Mesenchymal stem cell (in vitro differentiated cells and primary cell): ENCODE measurements around the gene SARDH. TPM values are rescaled to one million over a fixed set of nuclear protein-coding genes. Genes with fewer than 3 reads are reported as not detected.

Experiments used
- DNase-seq: peaks from one replicate; pipeline ENCODE4 v3.0.0-alpha.2; 2013
- H2AFZ ChIP-seq: one replicate; pipeline ENCODE4 v1.6.1; 2013; ENCODE audit warnings: low read depth, mild to moderate bottlenecking, control low read depth, inconsistent platforms, low read length, moderate library complexity
- H2AK5ac ChIP-seq: 2 replicates; pipeline ENCODE4 v1.6.1; 2013; ENCODE audit warnings: low read length, moderate library complexity, mild to moderate bottlenecking, inconsistent platforms; ENCODE audit not compliant: severe bottlenecking
- H2BK120ac ChIP-seq: one replicate; pipeline ENCODE4 v1.6.1; 2013; ENCODE audit warnings: low read depth, mild to moderate bottlenecking, inconsistent platforms, low read length, moderate library complexity
- H2BK12ac ChIP-seq, 2 experiments: one replicate each; pipeline ENCODE4 v1.6.1; 2013; ENCODE audit warnings: inconsistent platforms in 2 of 2, low read length in 2 of 2, mild to moderate bottlenecking in 2 of 2, moderate library complexity in 2 of 2, control low read depth in 1 of 2
- H2BK15ac ChIP-seq: one replicate; pipeline ENCODE4 v1.6.1; 2013; ENCODE audit warnings: mild to moderate bottlenecking, low read depth, inconsistent platforms; ENCODE audit not compliant: poor library complexity, severe bottlenecking
- H2BK5ac ChIP-seq: 2 replicates; pipeline ENCODE4 v1.6.1; 2013; ENCODE audit warnings: low read depth, mild to moderate bottlenecking, low read length, control low read depth, inconsistent platforms; ENCODE audit not compliant: poor library complexity, severe bottlenecking
- H3K14ac ChIP-seq, 2 experiments: one replicate each; pipeline ENCODE4 v1.6.1; 2013; ENCODE audit warnings: inconsistent platforms in 2 of 2, low read length in 2 of 2, control low read depth in 1 of 2, mild to moderate bottlenecking in 1 of 2, moderate library complexity in 1 of 2
- H3K18ac ChIP-seq, 2 experiments: one replicate each; pipeline ENCODE4 v1.6.1; 2013; ENCODE audit warnings: inconsistent platforms in 2 of 2, low read length in 2 of 2, control low read depth in 1 of 2, low read depth in 1 of 2, mild to moderate bottlenecking in 1 of 2
- H3K23ac ChIP-seq, 2 experiments: one replicate each; pipeline ENCODE4 v1.6.1; 2013; ENCODE audit warnings: inconsistent platforms in 2 of 2, low read length in 2 of 2, mild to moderate bottlenecking in 2 of 2, moderate library complexity in 2 of 2, control low read depth in 1 of 2
- H3K27ac ChIP-seq: 2 replicates; pipeline ENCODE4 v1.5.1; 2013; ENCODE audit warnings: mild to moderate bottlenecking, moderate library complexity, low read length, control low read depth, inconsistent platforms; ENCODE audit not compliant: poor library complexity, severe bottlenecking
- H3K27me3 ChIP-seq, 2 experiments: 2 replicates each; pipeline versions ENCODE4 v1.6.1 to v1.7.0; 2013; ENCODE audit warnings: low read length in 2 of 2, mild to moderate bottlenecking in 2 of 2, moderate library complexity in 2 of 2, control low read depth in 1 of 2, inconsistent platforms in 1 of 2; ENCODE audit not compliant: control insufficient read depth in 1 of 2, insufficient read depth in 1 of 2
- H3K36me3 ChIP-seq, 2 experiments: 2 replicates each; pipeline versions ENCODE4 v1.6.1 to v1.7.0; 2013; ENCODE audit warnings: low read length in 2 of 2, control low read depth in 1 of 2, inconsistent platforms in 1 of 2, low read depth in 1 of 2, mild to moderate bottlenecking in 1 of 2; ENCODE audit not compliant: insufficient read depth in 2 of 2, control insufficient read depth in 1 of 2
- H3K4ac ChIP-seq, 2 experiments: one replicate each; pipeline ENCODE4 v1.6.1; 2013; ENCODE audit warnings: inconsistent platforms in 2 of 2, low read length in 2 of 2, mild to moderate bottlenecking in 2 of 2, moderate library complexity in 2 of 2, control low read depth in 1 of 2, low read depth in 1 of 2
- H3K4me1 ChIP-seq: 2 replicates; pipeline ENCODE4 v1.6.1; 2013; ENCODE audit warnings: low read depth, low read length, control low read depth; ENCODE audit not compliant: control insufficient read depth, insufficient read depth
- H3K4me2 ChIP-seq: 2 replicates; pipeline ENCODE4 v1.6.1; 2013; ENCODE audit warnings: low read length, mild to moderate bottlenecking, inconsistent platforms; ENCODE audit not compliant: poor library complexity, severe bottlenecking
- H3K4me3 ChIP-seq, 2 experiments: 2 replicates each; pipeline versions ENCODE4 v1.5.1 to v1.7.0; 2013; ENCODE audit warnings: low read length in 2 of 2, mild to moderate bottlenecking in 2 of 2, control low read depth in 1 of 2, low read depth in 1 of 2; ENCODE audit not compliant: insufficient read depth in 1 of 2
- H3K79me1 ChIP-seq: replicated peaks from 2 replicates; pipeline ENCODE4 v1.6.1; 2013; ENCODE audit warnings: mild to moderate bottlenecking, control low read depth, low read length, inconsistent platforms; ENCODE audit not compliant: poor library complexity, severe bottlenecking
- H3K9ac ChIP-seq: 2 replicates; pipeline ENCODE4 v1.7.0; 2013; ENCODE audit warnings: mild to moderate bottlenecking, low read length, moderate library complexity
- H3K9me3 ChIP-seq: 2 replicates; pipeline ENCODE4 v1.7.0; 2013; ENCODE audit warnings: mild to moderate bottlenecking, low read length; ENCODE audit not compliant: control insufficient read depth
- H4K8ac ChIP-seq: one replicate; pipeline ENCODE4 v1.6.1; 2013; ENCODE audit warnings: inconsistent platforms, mild to moderate bottlenecking, low read length, moderate library complexity
- H4K91ac ChIP-seq: one replicate; pipeline ENCODE4 v1.6.1; 2013; ENCODE audit warnings: mild to moderate bottlenecking, low read length, inconsistent platforms
- WGBS: methylation state at CpG from one replicate; pipeline ENCODE4 v1.1.7; 2013; ENCODE audit warnings: mixed read lengths; 5-methylcytosine and 5-hydroxymethylcytosine counted together
- polyA plus RNA-seq, 2 experiments: library from polyadenylated mRNA; stranded (reverse); fragments of 200-250 nt; gene quantifications; one replicate each; pipeline ENCODE4 v1.2.3, GENCODE V29; 2013

SARDH gene, protein sequence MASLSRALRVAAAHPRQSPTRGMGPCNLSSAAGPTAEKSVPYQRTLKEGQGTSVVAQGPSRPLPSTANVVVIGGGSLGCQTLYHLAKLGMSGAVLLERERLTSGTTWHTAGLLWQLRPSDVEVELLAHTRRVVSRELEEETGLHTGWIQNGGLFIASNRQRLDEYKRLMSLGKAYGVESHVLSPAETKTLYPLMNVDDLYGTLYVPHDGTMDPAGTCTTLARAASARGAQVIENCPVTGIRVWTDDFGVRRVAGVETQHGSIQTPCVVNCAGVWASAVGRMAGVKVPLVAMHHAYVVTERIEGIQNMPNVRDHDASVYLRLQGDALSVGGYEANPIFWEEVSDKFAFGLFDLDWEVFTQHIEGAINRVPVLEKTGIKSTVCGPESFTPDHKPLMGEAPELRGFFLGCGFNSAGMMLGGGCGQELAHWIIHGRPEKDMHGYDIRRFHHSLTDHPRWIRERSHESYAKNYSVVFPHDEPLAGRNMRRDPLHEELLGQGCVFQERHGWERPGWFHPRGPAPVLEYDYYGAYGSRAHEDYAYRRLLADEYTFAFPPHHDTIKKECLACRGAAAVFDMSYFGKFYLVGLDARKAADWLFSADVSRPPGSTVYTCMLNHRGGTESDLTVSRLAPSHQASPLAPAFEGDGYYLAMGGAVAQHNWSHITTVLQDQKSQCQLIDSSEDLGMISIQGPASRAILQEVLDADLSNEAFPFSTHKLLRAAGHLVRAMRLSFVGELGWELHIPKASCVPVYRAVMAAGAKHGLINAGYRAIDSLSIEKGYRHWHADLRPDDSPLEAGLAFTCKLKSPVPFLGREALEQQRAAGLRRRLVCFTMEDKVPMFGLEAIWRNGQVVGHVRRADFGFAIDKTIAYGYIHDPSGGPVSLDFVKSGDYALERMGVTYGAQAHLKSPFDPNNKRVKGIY
- polyA plus RNA-seq (2013, experiment 1 of 2), result 6.4 TPM
- polyA plus RNA-seq (2013, experiment 2 of 2), result 6.1 TPM

DNA sequence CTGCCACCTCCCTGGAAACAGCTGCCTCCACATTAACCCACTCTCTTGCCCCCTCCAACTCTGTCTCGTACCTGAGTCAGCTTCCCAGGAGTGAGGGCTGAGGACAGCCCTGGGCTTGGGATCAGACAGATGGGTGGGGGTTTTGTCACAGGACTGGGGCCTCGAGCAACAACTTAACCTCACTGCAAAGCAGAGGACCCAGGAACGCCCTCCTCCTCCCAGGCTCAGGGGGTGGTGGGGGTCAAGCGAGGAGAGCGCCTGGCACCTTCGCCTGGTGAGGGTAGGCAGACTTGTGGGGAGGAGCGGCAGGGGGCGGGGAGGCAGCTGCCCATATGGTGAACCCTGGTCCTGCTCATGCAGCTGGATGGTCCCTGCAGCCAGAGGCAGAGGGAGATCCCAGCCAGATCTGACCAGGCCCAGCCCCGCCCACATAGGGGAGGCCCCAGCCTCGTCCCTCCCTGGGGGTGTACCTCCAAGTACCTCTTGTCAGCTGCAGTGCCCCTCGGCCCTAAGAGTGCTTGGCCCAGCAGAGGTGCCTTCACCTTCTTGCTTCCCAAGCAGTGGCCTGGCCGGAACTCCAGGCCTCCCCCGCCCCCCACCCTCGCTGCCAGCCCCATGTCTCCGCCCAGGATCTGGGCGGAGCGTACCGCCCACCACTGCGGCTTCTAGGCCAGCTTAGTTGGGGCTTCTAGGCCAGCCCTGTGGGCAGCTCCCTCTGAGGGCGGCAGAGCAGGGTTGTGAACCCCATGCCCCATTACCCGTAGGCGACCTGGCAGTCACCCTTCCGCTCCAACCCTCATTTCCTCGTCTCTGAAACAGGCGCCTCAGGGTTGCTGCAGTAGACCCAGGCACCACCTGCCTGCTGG is at the start of gene SARDH:
SARDH (minus strand) TSS at position 579 of the 866 bp plus-strand sequence. CDS start 4,179 bp downstream, outside the sequence.
- H2BK120ac ChIP-seq, result peak within 1 kb of the TSS; percentile 55
- no peak within 1 kb of the TSS for H3K9ac ChIP-seq
- peak within 1 kb of the TSS; percentile 18 to 83 for H2BK12ac ChIP-seq
- peak within 1 kb of the TSS; percentile 90 for H2AFZ ChIP-seq
- peak within 1 kb of the TSS; percentile 87 for H4K91ac ChIP-seq
- peak within 1 kb of the TSS in 1 of 2 experiments; percentile 83 for H3K14ac ChIP-seq
- DNase-seq, result peak; percentile 79
- WGBS, result 23% methylated on average over 24 of the region's 25 CpGs
- peak within 1 kb of the TSS; percentile 84 to 96 for H3K18ac ChIP-seq
- H4K8ac ChIP-seq, result peak within 1 kb of the TSS; percentile 88
- H3K36me3 ChIP-seq, result no peaks in the 10 kb centered on the region
- no peak within 1 kb of the TSS for H3K23ac ChIP-seq
- H2BK15ac ChIP-seq, result peak within 1 kb of the TSS; percentile 30
- peak within 1 kb of the TSS; percentile 75 to 82 for H3K4ac ChIP-seq
- peaks cover 15% of the 10 kb centered on the region for H3K4me1 ChIP-seq
- no peak within 1 kb of the TSS for H2BK5ac ChIP-seq
- H3K4me3 ChIP-seq, result peak within 1 kb of the TSS; percentile 39 to 64
- no peaks in the 10 kb centered on the region for H3K9me3 ChIP-seq
- peak within 1 kb of the TSS; percentile 53 for H3K4me2 ChIP-seq
- H2AK5ac ChIP-seq, result no peak within 1 kb of the TSS
- peaks cover 17 to 48% of the 10 kb centered on the region in 2 experiments for H3K27me3 ChIP-seq
- H3K27ac ChIP-seq, result no peak within 1 kb of the TSS
- no peaks in the 10 kb centered on the region for H3K79me1 ChIP-seq

- Histone ChIP-seq H2BK5ac (no peak overlapping the region), H3K27ac (no peak overlapping the region), H3K9me3 (no peaks in the 10 kb centered on the region), H3K18ac (no peak overlapping the region), H2AFZ (no peak overlapping the region), H3K79me1 (peaks cover 38% of the 10 kb centered on the region), H2BK15ac (no peak overlapping the region), H3K23ac (no peak overlapping the region), H4K91ac (no peak overlapping the region), H3K4ac (no peak overlapping the region), H3K4me3 (no peak overlapping the region), H3K27me3 (no peaks in the 10 kb centered on the region), H3K9ac (no peak overlapping the region), H3K36me3 (peaks cover 44 to 97% of the 10 kb centered on the region in 2 experiments), H2AK5ac (no peak overlapping the region), H3K4me1 (peaks cover 18% of the 10 kb centered on the region), H3K4me2 (no peak overlapping the region), H2BK12ac (no peak overlapping the region), H4K8ac (no peak overlapping the region), H3K14ac (no peak overlapping the region), H2BK120ac (no peak overlapping the region)
- DNase-seq, result peak; percentile 7
- WGBS, result 81% methylated on average over 5 of the region's 5 CpGs
Observed at GRCh38 chr9:133787754-133788025, 49.5 kb upstream of the SARDH start.

DNA sequence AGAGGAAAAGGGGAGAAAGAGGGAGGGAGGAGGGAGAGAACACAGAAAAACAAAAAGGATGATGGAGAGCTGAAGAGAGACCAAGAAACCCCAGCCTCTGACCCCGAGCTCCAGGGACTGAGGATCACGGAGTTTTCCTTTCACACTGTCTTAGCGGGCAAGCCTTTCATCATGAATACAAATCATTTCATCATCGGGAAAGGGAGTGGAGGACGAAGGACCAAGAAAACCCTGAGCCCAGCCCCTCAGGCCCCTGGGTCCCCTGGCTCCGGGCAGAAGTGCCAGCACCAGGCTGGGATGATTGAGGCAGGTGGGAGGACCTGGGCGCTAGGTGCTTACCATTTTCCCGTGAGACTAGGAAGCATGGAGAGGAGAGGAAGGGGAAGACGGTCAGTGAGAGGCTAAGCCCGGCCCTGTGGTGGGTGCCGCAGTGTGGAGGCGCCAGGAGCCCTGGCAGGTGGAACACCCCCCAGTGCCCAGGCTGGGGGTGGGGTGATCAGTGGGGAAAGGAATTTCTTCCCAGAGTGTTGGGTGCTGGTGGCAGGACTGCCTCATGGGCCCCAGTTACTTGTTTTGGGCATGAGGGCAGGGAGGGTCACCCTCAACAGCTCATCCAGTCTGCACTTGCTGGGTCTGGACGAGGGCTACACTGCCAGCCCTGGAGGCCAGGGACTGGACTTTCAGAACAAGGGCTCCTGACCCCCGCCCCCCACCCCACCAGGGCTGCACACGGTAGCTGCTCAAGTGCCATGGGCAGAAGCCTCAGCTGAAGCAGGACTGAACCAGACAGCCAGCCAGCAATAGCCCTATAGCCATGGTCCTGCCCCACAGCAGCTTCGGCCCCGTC is 49.0 kb upstream of the SARDH start:
- Histone ChIP-seq H3K36me3 (peaks cover 46 to 96% of the 10 kb centered on the region in 2 experiments), H3K27ac (no peak overlapping the region), H3K9ac (no peak overlapping the region), H3K27me3 (no peaks in the 10 kb centered on the region), H4K8ac (no peak overlapping the region), H2BK5ac (no peak overlapping the region), H2AK5ac (no peak overlapping the region), H3K4ac (no peak overlapping the region), H4K91ac (no peak overlapping the region), H3K23ac (no peak overlapping the region), H3K79me1 (peaks cover 36% of the 10 kb centered on the region), H2AFZ (no peak overlapping the region), H3K4me1 (peaks cover 18% of the 10 kb centered on the region), H2BK12ac (no peak overlapping the region), H2BK120ac (no peak overlapping the region), H3K14ac (no peak overlapping the region), H3K4me3 (no peak overlapping the region), H3K9me3 (no peaks in the 10 kb centered on the region), H3K18ac (peak overlapping the region in 1 of 2 experiments; percentile 15), H3K4me2 (no peak overlapping the region), H2BK15ac (no peak overlapping the region)
- 92% methylated on average over 16 of the region's 17 CpGs for WGBS
- no peak for DNase-seq
